SH-SY5Y (cell line): ENCODE results near the gene IL10.

Experiments
- GATA2 ChIP-seq: IDR thresholded peaks from 2 replicates; pipeline ENCODE4 v1.6.1; 2011; ENCODE audit warnings: mild to moderate bottlenecking, low read depth, low read length
- GATA3 ChIP-seq: IDR thresholded peaks from 2 replicates; pipeline ENCODE4 v1.6.1; 2011; ENCODE audit warnings: low read depth, mild to moderate bottlenecking, low read length, moderate library complexity

DNA sequence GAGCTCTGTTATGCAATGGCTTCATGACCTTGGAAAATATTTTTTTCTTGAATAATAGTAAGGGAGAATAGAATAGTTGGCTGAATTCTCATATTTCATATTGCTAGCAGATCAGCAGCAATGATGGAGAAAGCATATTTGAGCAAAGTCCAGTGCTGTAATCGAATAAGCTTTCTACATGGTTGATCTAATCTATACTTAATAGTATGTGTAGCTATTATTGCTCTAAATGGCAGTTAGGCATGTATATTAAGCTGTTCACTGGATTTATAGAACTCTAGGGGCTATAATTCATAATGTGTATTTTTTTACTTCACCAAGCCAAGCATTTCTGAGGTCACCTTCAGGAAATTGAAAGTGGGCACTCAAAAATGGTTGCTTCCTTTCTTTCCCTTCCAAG lies 11.7 kb downstream of the IL10 start:
- peak; percentile 59 for TF ChIP-seq GATA2
- TF ChIP-seq GATA3, result peak; percentile 30; the same call in 1 of the 2 replicates
